GM18858 (cell line): ENCODE results near the gene SYT1.

ENCODE experiments used
- ATAC-seq: cut with Tn5 transposase; IDR thresholded peaks from one replicate; pipeline ENCODE4 v1.9.1; 2021; ENCODE audit not compliant: unreplicated experiment

SYT1 gene

GRCh38 chr12:79267580-79267979 lies 403.0 kb downstream of the SYT1 start:
- ATAC-seq, result no peak

GRCh38 chr12:79274501-79275064 lies 410.0 kb downstream of the SYT1 start:
- ATAC-seq, result no peak

- ATAC-seq, result no peak
Observed at GRCh38 chr12:79275631-79276030, 411.1 kb downstream of the SYT1 start.

- ATAC-seq, result no peak
Observed at GRCh38 chr12:79283364-79283763, 418.8 kb downstream of the SYT1 start.

- ATAC-seq, result no peak
Observed at GRCh38 chr12:79288911-79289310, 424.3 kb downstream of the SYT1 start.

GRCh38 chr12:79291711-79292110 lies 427.1 kb downstream of the SYT1 start:
- ATAC-seq, result no peak

- ATAC-seq, result no peak
Observed at GRCh38 chr12:79294590-79294989, 430.0 kb downstream of the SYT1 start.

GRCh38 chr12:79295572-79295971 lies 431.0 kb downstream of the SYT1 start:
- ATAC-seq, result no peak

GRCh38 chr12:79296133-79296532 lies 431.6 kb downstream of the SYT1 start:
- no peak for ATAC-seq

- no peak for ATAC-seq
Observed at GRCh38 chr12:79296871-79297270, 432.3 kb downstream of the SYT1 start.

GRCh38 chr12:79298506-79298905 lies 433.9 kb downstream of the SYT1 start:
- no peak for ATAC-seq

- ATAC-seq, result no peak
Observed at GRCh38 chr12:79299447-79300198, 435.0 kb downstream of the SYT1 start.

GRCh38 chr12:79300199-79300568 lies 435.6 kb downstream of the SYT1 start:
- no peak for ATAC-seq

GRCh38 chr12:79301181-79301580 lies 436.6 kb downstream of the SYT1 start:
- no peak for ATAC-seq

- no peak for ATAC-seq
Observed at GRCh38 chr12:79302162-79302814, 437.7 kb downstream of the SYT1 start.

- no peak for ATAC-seq
Observed at GRCh38 chr12:79307340-79307739, 442.8 kb downstream of the SYT1 start.

GRCh38 chr12:79309039-79309438 lies 444.5 kb downstream of the SYT1 start:
- no peak for ATAC-seq

- ATAC-seq, result no peak
Observed at GRCh38 chr12:79317179-79317847, 452.7 kb downstream of the SYT1 start.

GRCh38 chr12:79322905-79323304 lies 458.3 kb downstream of the SYT1 start:
- ATAC-seq, result no peak

- ATAC-seq, result no peak
Observed at GRCh38 chr12:79324571-79324970, 460.0 kb downstream of the SYT1 start.

- ATAC-seq, result no peak
Observed at GRCh38 chr12:79326222-79326621, 461.6 kb downstream of the SYT1 start.

- no peak for ATAC-seq
Observed at GRCh38 chr12:79326663-79327062, 462.1 kb downstream of the SYT1 start.
